WTC11 (cell line): ENCODE data around the gene PGAP3.

Experiments used
- CTCF ChIP-seq: fragments of 200-600 bp; IDR thresholded peaks from 2 replicates; pipeline ENCODE4 v1.8.0; 2022; ENCODE audit warnings: antibody characterized with exemption
- FOXJ3 ChIP-seq: sonication (generic); formaldehyde crosslinking; IDR thresholded peaks from 2 replicates; pipeline ENCODE4 v1.9.0; 2021; ENCODE audit warnings: missing genetic modification reagents, mild to moderate bottlenecking, borderline replicate concordance
- KAT7 ChIP-seq: sonication (generic); formaldehyde crosslinking; IDR thresholded peaks from 2 replicates; pipeline ENCODE4 v1.8.1; 2023; ENCODE audit warnings: missing genetic modification reagents, mild to moderate bottlenecking, borderline replicate concordance
- SMAD4 ChIP-seq: sonication (generic); formaldehyde crosslinking; IDR thresholded peaks from 2 replicates; pipeline ENCODE4 v1.8.0; 2022; ENCODE audit warnings: mild to moderate bottlenecking, missing genetic modification reagents
- ZBTB21 ChIP-seq: sonication (generic); formaldehyde crosslinking; IDR thresholded peaks from 2 replicates; pipeline ENCODE4 v1.8.1; 2023; ENCODE audit warnings: mild to moderate bottlenecking, missing genetic modification reagents, borderline replicate concordance

DNA sequence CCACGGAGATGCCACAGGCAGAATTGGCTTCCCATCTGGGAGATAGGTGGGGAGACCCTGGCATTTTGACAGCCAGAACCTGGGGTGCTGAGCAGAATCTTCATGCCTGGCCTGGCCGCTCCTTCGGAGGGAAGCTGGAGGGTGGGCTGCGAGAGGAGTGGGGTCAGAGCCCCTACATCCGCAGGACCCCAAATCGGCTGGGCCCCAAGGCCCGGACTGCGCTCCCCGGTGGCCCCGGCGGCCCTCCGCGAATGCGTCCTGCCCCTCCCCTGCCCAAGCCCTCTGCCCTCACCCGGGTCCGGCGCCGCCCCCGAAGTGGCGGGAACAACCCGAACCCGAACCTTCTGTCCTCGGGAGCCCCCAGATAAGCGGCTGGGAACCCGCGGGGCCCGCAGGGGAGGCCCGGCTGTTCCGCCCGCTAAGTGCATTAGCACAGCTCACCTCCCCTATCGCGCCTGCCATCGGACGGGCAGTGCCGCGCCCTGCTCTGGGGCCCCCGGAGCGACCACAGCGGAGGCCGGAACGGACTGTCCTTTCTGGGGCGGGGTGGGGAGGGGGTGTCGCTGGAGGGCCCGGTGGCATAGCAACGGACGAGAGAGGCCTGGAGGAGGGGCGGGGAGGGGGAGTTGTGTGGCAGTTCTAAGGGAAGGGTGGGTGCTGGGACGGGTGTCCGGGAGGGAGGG lies 20.5 kb downstream of the PGAP3 start:
- TF ChIP-seq KAT7 (no peak), CTCF (no peak), SMAD4 (CRISPR knock-in tag) (no peak), ZBTB21 (CRISPR knock-in tag) (no peak), FOXJ3 (CRISPR knock-in tag) (no peak)
